ENCODE data around the gene C4BPA. TPM values are rescaled to one million over a fixed set of nuclear protein-coding genes. Genes with fewer than 3 reads are reported as not detected.

C4BPA gene
- total RNA-seq, 4 donors from 2014 or later, result under 0.01 to 0.52 TPM; not detected in 2

GRCh38 chr1:207112616-207113296, 8.7 kb downstream of the C4BPA start:
- H3K9me3 ChIP-seq, result no peaks in the 10 kb centered on the region
- 56% methylated on average over 2 of the region's 2 CpGs for WGBS
- H3K4me3 ChIP-seq, result no peak overlapping the region
- intact Hi-C loops (cut with DNase I), result no loop called here
- H3K27ac ChIP-seq (replicated peaks in 1 of 4), result no peak overlapping the region
- TF ChIP-seq POLR2A (IDR thresholded peaks at IDR 0.05; ENCODE audit: low read depth) (no peak), CTCF (IDR thresholded peaks at IDR 0.05) (no peak)
- peaks cover 0 to 7% (median 0%) of the 10 kb centered on the region in 4 donors for H3K27me3 ChIP-seq
- H3K4me1 ChIP-seq, result no peaks in the 10 kb centered on the region
- no peak for DNase-seq (ENCODE audit: extremely low spot score)
- H3K36me3 ChIP-seq, result no peaks in the 10 kb centered on the region

DNA sequence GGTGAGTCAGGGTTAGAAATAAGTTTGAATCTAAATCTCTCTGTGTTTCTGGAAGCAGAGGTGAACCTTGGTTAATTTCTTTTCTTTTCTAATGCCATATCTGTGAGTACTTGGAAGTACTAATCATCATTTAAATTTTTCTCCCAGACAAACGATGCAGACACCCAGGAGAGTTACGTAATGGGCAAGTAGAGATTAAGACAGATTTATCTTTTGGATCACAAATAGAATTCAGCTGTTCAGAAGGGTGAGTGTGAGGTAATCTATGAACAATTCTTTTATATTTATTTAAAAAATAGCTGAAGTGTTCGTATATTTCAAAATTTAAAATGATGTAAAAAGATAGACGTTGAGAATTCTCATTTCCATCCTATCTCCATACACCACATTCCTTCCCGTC, 11.2 kb downstream of the C4BPA start:
- Histone ChIP-seq H3K27ac (replicated peaks in 1 of 4) (no peak overlapping the region), H3K4me3 (no peak overlapping the region), H3K27me3 (no peaks in the 10 kb centered on the region), H3K36me3 (no peaks in the 10 kb centered on the region), H3K4me1 (no peaks in the 10 kb centered on the region), H3K9me3 (no peaks in the 10 kb centered on the region)
- 61% methylated on average over 5 of the region's 5 CpGs for WGBS
- TF ChIP-seq POLR2A (IDR thresholded peaks at IDR 0.05; ENCODE audit: low read depth) (no peak), EP300 (IDR thresholded peaks at IDR 0.05) (no peak), POLR2AphosphoS5 (IDR thresholded peaks at IDR 0.05) (no peak), CTCF (IDR thresholded peaks at IDR 0.05) (no peak)
- intact Hi-C loops (cut with DNase I), result no loop called here
- DNase-seq (ENCODE audit: extremely low spot score), result no peak

DNA sequence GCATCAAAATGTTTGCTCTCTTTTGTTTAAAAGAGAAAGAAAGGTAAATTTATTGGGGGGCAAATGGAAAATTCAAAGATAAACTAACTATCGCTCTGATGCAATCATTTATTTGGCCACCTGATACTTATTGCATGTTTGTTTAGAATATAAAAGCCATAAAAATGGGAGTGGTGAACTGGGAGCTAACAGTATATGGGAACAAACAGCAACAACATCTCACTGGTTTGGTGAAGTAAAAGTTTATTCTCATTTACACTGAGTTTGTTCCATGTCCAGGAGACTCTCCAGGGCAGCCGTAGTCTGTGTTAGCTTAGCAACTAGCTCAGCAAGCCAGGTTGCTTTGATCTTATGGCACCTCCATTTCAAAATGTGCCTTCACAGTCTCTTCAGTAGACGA, 20.4 kb downstream of the C4BPA start:
- Histone ChIP-seq H3K27ac (replicated peaks in 1 of 4) (no peak overlapping the region), H3K4me1 (no peaks in the 10 kb centered on the region), H3K36me3 (no peaks in the 10 kb centered on the region), H3K4me3 (no peak overlapping the region), H3K9me3 (peaks cover 0 to 19% (median 17%) of the 10 kb centered on the region in 4 donors), H3K27me3 (no peaks in the 10 kb centered on the region)
- TF ChIP-seq POLR2A (IDR thresholded peaks at IDR 0.05; ENCODE audit: low read depth), result no peak
- no peak for TF ChIP-seq POLR2AphosphoS5 (IDR thresholded peaks at IDR 0.05)
- TF ChIP-seq EP300 (IDR thresholded peaks at IDR 0.05), result no peak
- TF ChIP-seq CTCF (IDR thresholded peaks at IDR 0.05), result no peak
- 88% methylated on average over 3 of the region's 3 CpGs for WGBS
- DNase-seq (ENCODE audit: extremely low spot score), result no peak
- intact Hi-C loops (cut with DNase I), result no loop called here

DNA sequence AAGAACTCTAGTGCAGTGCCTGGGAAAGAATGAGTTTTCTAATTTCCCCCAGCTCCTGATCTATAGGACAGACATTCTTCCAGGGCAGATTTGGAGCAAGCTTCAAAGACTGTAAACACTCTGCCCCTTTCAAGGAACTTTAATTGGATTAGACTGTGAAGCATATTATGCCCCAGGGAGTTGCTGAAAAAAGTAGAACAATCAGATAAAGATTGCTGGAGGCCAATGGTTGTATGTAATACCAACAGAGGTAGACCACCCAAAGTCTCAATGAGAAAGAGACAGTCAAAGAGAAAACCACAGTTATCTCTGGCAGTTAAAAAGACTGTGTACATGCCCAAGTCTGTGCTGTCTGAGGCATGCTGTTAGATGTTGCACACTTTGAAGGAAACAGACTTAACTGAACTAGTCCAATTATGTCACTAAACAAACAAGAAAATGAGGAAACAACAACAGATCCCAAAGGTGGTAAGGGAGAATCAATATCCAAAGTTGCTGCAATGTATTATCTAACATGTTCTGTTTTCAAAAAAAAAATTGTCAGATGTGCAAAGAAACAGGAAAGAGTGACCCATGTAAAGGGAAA, 24.4 kb downstream of the C4BPA start:
- H3K9me3 ChIP-seq, result peaks cover 4 to 38% (median 27%) of the 10 kb centered on the region in 4 donors
- TF ChIP-seq EP300 (IDR thresholded peaks at IDR 0.05) (no peak), CTCF (IDR thresholded peaks at IDR 0.05) (no peak), POLR2AphosphoS5 (IDR thresholded peaks at IDR 0.05) (no peak), POLR2A (IDR thresholded peaks at IDR 0.05; ENCODE audit: low read depth) (no peak)
- H3K4me1 ChIP-seq, result no peaks in the 10 kb centered on the region
- H3K27me3 ChIP-seq, result no peaks in the 10 kb centered on the region
- H3K4me3 ChIP-seq, result no peak overlapping the region
- intact Hi-C loops (cut with DNase I), result no loop called here
- no peaks in the 10 kb centered on the region for H3K36me3 ChIP-seq
- H3K27ac ChIP-seq (replicated peaks in 1 of 4), result no peak overlapping the region
- DNase-seq (ENCODE audit: extremely low spot score), result no peak

DNA sequence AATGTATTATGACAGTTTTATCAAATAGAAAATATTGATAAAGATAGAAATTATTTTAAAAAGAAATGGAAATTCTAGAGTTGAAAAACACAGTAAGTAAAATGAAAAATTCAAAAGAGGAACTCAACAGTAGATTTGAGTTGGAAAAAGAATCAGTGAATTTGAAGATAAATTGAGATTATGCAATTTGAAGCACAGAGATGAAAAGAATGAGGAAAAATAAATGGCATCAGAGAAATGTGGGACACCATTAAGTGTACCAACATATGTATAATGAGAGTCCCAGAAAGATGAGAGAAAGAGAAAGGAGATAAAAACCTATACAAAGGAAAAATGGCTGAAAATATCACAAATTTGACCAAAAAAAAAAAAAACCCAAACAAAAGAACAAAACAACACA, 25.0 kb downstream of the C4BPA start:
- no peaks in the 10 kb centered on the region for H3K27me3 ChIP-seq
- H3K27ac ChIP-seq (replicated peaks in 1 of 4), result no peak overlapping the region
- no peaks in the 10 kb centered on the region for H3K4me1 ChIP-seq
- intact Hi-C loops (cut with DNase I), result no loop called here
- peaks cover 4 to 38% (median 27%) of the 10 kb centered on the region in 4 donors for H3K9me3 ChIP-seq
- no peak for DNase-seq (ENCODE audit: extremely low spot score)
- H3K36me3 ChIP-seq, result no peaks in the 10 kb centered on the region
- H3K4me3 ChIP-seq, result no peak overlapping the region
- no peak for TF ChIP-seq POLR2A (IDR thresholded peaks at IDR 0.05; ENCODE audit: low read depth)
- no peak for TF ChIP-seq POLR2AphosphoS5 (IDR thresholded peaks at IDR 0.05)
- no peak for TF ChIP-seq CTCF (IDR thresholded peaks at IDR 0.05)
- no peak for TF ChIP-seq EP300 (IDR thresholded peaks at IDR 0.05)

Measured in esophagus muscularis mucosa (tissue), 4 donors.